ENCODE results near the gene PHC2. TPM values are rescaled to one million over a fixed set of nuclear protein-coding genes. Genes with fewer than 3 reads are reported as not detected.

The PHC2 gene
- total RNA-seq, 1 donor from 2014 or later, result 287 TPM

DNA sequence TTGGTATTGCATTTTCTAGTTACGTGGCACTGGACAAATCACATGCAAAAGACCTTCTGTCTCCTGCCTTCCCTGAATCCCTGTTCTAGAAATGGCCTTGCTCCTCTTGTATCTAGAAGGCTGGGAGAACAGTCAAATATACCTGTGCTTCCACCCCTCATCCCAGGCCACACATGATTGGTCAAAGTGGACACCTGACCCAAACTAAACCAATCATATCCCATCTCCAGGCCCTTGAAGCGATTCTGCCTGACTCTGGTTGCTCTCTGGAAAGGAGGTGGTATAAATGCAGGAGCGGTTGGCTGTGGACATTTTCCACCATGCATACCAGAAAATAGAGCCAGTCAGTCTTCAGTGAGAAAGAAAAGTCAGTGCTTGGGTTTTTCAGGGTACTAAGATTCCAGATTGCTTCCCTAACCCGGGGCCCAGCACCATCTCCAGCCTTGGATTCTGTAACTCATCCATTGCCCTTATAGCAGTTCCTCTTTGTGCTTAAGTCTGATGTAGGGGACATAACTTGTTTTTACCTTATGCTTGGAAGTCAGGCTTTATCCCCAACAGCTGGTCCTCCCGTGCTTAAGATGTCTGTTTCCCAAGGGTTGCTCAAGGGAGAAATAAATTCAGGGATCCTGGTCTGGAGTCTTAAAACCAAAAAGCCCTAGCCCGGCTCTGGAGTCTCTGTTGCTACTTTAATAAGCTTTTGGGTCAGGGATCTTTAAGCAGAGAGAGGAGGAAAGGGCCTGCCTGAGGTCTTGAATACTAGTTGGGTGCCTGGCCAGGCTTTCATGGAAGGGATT is 7.7 kb upstream of the PHC2 start:
- Mint-ChIP-seq H3K27me3 (ENCODE audit: unreplicated experiment) (peaks cover 9% of the 10 kb centered on the region), H3K36me3 (ENCODE audit: unreplicated experiment) (no peaks in the 10 kb centered on the region), H3K4me1 (ENCODE audit: low read depth, unreplicated experiment) (peaks cover 52% of the 10 kb centered on the region), H3K27ac (ENCODE audit: unreplicated experiment) (peak overlapping the region; percentile 24), H3K9me3 (ENCODE audit: unreplicated experiment) (peaks cover 15% of the 10 kb centered on the region), H3K4me3 (ENCODE audit: unreplicated experiment) (no peak overlapping the region)
- no peak for DNase-seq
- TF ChIP-seq, protein P1, sequence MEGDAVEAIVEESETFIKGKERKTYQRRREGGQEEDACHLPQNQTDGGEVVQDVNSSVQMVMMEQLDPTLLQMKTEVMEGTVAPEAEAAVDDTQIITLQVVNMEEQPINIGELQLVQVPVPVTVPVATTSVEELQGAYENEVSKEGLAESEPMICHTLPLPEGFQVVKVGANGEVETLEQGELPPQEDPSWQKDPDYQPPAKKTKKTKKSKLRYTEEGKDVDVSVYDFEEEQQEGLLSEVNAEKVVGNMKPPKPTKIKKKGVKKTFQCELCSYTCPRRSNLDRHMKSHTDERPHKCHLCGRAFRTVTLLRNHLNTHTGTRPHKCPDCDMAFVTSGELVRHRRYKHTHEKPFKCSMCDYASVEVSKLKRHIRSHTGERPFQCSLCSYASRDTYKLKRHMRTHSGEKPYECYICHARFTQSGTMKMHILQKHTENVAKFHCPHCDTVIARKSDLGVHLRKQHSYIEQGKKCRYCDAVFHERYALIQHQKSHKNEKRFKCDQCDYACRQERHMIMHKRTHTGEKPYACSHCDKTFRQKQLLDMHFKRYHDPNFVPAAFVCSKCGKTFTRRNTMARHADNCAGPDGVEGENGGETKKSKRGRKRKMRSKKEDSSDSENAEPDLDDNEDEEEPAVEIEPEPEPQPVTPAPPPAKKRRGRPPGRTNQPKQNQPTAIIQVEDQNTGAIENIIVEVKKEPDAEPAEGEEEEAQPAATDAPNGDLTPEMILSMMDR (IDR thresholded peaks at IDR 0.05; ENCODE audit: partially characterized antibody, unreplicated experiment), result no peak

DNA sequence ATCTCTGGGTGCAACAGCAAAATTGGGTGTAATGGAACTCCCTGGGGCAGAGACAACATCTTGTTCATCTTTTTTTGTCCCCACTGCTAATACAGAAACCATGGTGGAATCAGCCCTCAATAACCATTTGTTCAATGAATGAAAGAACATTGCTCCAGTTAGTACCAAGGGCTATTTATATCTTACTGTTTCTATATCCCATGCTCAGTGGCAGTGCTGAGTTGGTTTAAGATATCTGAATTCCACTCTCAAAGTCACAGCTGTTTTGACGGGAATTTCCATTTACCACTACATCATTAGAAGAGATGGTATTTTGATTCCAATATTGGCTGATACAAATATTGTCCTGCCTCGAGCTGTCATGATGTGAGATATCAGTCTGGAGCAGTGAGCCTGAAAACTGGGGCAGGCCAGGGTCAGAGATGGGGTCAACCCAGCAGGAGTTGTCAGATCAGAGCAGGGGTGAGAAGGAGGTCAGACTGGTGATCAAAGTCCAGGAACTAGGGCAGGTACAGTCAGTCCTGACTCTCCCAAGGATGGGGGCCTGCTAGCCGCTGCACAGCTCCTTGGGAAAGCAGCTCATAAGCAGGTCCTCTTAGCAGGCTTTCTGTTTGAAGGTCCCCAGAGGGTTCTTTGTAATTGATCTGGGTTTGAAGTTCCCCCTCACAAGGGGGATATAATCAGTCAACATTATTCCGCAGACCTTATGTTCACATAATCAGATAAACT is 5.8 kb upstream of the PHC2 start:
- peaks cover 47% of the 10 kb centered on the region for H3K4me1 Mint-ChIP-seq (ENCODE audit: low read depth, unreplicated experiment)
- peak overlapping the region; percentile 84 for H3K27ac Mint-ChIP-seq (ENCODE audit: unreplicated experiment)
- peaks cover 9% of the 10 kb centered on the region for H3K27me3 Mint-ChIP-seq (ENCODE audit: unreplicated experiment)
- H3K4me3 Mint-ChIP-seq (ENCODE audit: unreplicated experiment), result peak overlapping the region; percentile 62
- H3K9me3 Mint-ChIP-seq (ENCODE audit: unreplicated experiment), result peaks cover 11% of the 10 kb centered on the region
- TF ChIP-seq, protein P1 (IDR thresholded peaks at IDR 0.05; ENCODE audit: partially characterized antibody, unreplicated experiment), result no peak
- no peak for DNase-seq
- H3K36me3 Mint-ChIP-seq (ENCODE audit: unreplicated experiment), result no peaks in the 10 kb centered on the region

DNA sequence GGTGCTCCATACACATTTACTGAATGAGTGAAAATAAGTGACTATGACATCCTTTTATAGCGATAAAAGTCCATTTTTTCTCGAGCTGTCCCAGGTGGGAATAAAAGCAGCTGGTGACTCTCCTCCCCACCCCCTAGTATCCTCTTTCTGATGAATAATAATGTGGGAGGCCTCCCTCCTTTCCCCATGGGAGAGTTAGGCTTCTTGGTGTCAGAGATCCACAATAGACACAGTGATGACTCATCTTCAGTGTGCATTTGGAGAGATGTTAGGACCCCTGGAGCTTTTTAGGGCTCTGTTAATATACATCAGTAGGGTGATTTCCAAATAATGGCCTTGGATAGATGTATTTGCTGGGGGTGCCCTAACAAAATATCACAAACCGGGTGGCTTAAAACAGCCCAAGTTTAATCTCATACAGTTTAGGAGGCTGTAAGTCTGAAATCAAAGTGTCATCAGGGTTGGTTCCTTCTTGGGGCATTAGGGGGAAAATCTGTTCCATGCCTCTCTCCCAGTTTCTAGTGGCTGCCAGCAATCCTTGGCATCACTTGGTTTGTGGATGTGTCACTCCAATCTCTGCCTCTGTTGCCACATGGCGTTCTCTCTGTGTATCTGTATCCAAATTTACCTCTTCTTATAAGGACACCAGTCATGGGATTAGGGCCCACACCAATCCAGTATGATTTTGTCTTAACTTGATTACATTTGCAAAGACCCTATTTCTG is 4.4 kb upstream of the PHC2 start:
- peak overlapping the region; percentile 82 for H3K27ac Mint-ChIP-seq (ENCODE audit: unreplicated experiment)
- H3K36me3 Mint-ChIP-seq (ENCODE audit: unreplicated experiment), result no peaks in the 10 kb centered on the region
- peaks cover 7% of the 10 kb centered on the region for H3K27me3 Mint-ChIP-seq (ENCODE audit: unreplicated experiment)
- TF ChIP-seq, protein P1 (IDR thresholded peaks at IDR 0.05; ENCODE audit: partially characterized antibody, unreplicated experiment), result no peak
- H3K9me3 Mint-ChIP-seq (ENCODE audit: unreplicated experiment), result peaks cover 8% of the 10 kb centered on the region
- peaks cover 47% of the 10 kb centered on the region for H3K4me1 Mint-ChIP-seq (ENCODE audit: low read depth, unreplicated experiment)
- peak overlapping the region; percentile 73 for H3K4me3 Mint-ChIP-seq (ENCODE audit: unreplicated experiment)
- no peak for DNase-seq

DNA sequence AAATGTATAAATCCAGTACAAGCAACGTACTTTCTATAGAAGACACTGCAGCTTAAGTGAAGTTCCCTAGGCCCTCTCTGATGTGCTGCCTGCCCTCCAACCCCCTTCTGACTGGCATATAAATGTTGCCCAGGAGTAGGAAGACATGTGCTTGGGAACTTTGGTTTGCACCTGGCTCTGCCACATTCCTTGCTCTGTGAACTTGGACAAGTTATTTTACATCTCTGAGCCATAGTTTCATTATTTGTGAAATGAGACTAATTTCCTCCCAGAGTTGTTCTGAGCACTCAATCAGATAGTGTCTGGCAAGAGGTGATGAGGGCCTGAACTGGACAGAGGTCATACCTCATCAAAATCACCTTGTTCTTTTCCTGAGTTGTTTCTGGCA is 3.5 kb upstream of the PHC2 start:
- peaks cover 7% of the 10 kb centered on the region for H3K27me3 Mint-ChIP-seq (ENCODE audit: unreplicated experiment)
- TF ChIP-seq, protein P1 (IDR thresholded peaks at IDR 0.05; ENCODE audit: partially characterized antibody, unreplicated experiment), result no peak
- H3K27ac Mint-ChIP-seq (ENCODE audit: unreplicated experiment), result no peak overlapping the region
- no peak overlapping the region for H3K4me3 Mint-ChIP-seq (ENCODE audit: unreplicated experiment)
- H3K36me3 Mint-ChIP-seq (ENCODE audit: unreplicated experiment), result no peaks in the 10 kb centered on the region
- H3K4me1 Mint-ChIP-seq (ENCODE audit: low read depth, unreplicated experiment), result peaks cover 42% of the 10 kb centered on the region
- H3K9me3 Mint-ChIP-seq (ENCODE audit: unreplicated experiment), result peaks cover 8% of the 10 kb centered on the region
- no peak for DNase-seq

Data from glutamatergic neuron (in vitro differentiated cells).